NCI-H524 treated with DMSO at 0.1 percent for 48 hours (cell line): ENCODE results near the gene WDR37.
"Not testable (repeated sequence)": the region's sequence is repeated elsewhere in the genome, so short reads cannot be mapped to it uniquely, and the experiment has no call there.

Source experiments
- DNase-seq: peaks from one replicate; lab custom pipeline; 2025; lab: John Stamatoyannopoulos, UW

The WDR37 gene

DNA sequence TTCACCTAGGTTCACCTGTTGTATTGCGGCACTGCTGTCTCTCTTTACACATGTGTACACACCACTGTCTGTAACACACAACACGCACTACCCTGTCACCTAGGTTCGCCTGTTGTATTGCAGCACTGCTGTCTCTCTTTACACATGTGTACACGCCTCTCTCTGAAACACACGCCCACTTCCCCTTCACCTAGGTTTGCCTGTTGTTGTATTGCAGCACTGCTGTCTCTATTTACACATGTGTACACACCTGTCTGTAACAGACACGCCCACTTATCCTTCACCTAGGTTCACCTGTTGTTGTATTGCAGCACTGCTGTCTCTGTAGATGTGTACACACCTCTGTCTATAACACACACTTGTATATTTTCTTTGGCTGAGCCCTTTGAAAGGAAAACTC, 51.5 kb downstream of the WDR37 start:
- DNase-seq = no peak

DNA sequence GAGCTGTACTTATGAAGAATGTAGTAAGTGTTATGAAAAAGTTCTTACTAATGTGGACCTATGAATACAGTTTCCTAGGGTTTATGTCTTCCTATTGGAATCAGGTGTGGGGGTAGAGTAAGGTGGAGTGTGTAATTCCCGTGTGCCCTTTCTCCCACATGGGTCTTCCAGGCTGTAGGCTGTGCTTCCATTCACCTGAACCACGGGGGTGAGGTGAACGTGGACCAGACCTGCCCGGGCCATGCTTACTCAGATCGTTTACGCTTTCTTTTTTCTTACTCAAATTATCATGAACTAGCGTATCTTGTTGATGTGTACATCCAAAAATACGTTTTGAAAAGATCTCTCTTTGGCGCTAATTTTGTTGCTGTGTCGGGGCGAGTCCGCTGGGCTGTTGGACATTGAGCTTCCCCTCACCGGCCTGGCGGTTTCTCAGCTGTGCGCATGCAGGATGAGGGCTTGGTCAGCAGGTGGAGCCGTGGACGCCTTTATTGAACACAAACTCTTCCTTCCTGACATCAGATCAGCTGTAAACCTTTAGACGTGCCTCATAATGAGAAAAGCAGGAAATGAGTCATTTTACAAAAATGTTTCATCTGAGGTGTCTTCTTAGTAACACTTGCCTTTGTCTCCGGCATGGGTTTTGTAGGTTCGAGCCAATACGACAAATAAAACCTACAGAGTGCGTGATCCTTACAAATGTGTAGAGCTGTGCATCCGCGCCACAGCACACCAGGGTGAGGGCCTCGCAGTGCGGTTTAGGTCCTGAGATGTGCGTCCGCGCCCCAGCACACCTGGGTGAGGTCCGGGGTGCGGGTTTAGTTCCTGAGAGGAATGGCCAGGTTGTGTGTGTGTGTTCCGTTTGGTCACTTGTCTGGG, 53.8 kb downstream of the WDR37 start:
- no peak for DNase-seq

DNA sequence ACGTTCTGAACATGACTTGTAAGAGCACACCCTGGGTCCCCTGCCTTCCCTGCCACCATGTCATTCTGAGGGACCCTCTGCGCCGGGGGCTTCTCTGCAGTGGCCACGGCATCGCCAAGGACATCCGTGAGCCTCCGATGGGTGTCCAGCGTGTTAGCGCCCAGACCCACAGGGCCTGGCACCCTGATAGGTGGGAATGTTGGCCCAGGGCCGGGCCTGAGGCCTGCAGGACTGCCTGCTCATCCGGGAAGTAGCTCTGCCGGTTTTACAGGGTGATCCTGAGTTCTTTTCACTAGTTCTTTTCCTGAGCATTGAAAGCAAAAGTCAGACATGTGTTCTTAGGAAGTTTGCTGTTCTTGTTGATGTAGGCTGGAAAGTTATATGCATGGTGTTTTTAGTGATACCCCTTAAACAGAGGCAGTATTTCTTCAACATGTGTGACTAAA, 54.5 kb downstream of the WDR37 start:
- DNase-seq = no peak

DNA sequence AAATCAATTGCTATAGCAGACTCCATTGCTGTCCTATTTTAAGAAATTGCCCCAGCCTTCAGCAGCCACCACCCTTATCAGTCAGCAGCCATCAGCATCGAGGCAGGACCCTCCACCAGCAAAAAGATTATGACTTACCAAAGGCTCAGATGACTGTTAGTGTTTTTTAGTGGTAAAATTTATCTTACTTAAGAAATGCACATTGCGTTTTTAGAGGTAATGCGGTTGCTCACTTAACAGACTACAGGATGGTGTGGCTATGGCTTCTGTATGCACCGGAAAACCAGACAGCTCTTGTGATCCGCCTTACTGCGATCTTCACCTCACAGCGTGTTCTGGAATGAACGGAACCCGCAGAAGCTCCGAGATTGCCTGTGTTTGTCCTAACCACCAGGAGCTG, 58.1 kb downstream of the WDR37 start:
- DNase-seq = no peak

DNA sequence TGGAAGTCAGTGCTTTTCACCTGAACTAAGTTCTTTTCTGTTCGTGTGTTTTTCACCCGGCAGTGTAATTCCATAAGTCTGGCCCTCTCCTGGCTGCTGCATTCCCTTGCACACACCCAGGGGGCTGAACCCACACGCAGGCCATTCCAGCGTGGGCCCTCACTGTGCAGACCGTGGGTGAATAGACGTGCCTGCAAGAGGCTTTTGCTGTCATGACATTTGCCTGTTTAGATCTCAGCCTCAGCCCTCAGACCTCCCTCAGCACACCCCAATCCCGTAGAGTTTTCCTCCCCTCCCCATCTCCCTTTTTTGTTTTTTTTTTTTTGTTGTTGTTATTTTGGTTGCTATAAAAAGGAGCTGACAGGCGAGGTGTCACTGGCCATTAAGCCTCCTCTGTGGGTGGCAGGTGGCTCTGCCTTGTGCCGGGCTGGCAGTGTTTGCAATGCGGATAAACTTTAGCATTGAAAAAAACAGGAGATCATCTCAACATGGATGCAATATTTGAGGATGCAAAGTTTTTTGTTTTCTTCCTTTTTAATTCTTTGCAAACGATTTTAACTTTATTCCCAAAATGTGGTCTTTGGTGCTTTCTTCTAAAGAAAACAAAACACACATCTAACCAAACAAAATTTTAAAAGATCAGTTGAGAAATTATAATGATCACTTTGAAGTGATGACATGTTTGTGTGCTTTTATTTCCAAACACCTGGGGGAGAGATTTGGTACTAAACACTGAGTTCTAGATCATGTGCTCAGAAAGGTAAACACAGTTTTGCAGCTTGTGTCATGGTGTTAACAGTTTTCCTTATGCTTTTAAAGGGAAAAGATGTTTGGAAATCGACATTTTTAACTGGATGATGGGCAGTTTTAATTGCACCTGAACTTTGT, 58.8 kb downstream of the WDR37 start:
- no peak for DNase-seq

DNA sequence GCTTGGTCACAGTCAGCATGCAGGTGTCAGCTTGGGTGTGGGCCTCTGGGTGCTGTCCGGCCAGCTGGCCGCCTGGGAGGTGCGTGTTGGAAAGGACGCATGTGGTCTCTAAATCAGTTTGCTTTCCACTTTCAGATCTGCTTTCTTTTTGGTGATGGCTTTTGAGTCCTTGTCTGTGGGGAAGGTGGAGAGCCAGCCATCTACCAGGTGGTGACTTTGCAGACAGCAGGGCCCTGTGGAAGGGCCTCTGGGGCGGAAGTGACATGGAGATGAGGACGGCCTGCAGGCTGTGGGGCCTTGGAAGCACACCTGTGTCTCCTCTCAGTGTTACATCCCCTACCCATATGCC, 59.4 kb downstream of the WDR37 start:
- DNase-seq = no peak

DNA sequence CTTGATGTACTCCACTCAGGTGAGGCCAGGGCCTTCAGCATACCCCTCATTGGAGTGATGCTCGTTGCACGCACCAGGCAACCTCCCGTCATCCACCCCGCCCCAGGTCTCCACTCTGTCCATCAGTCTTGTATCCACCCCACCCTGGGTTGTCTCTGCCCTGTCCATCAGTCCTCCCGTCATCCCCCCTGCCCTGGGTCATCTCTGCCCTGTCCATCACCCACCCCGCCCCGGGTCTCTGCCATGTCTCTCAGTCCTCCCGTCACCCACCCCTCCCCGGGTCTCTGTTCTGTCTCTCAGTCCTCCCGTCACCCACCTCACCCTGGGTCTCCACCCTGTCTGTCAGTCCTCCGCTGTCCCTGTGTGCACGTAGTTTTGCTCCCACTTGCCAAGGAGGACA, 59.9 kb downstream of the WDR37 start:
- DNase-seq = no peak

DNA sequence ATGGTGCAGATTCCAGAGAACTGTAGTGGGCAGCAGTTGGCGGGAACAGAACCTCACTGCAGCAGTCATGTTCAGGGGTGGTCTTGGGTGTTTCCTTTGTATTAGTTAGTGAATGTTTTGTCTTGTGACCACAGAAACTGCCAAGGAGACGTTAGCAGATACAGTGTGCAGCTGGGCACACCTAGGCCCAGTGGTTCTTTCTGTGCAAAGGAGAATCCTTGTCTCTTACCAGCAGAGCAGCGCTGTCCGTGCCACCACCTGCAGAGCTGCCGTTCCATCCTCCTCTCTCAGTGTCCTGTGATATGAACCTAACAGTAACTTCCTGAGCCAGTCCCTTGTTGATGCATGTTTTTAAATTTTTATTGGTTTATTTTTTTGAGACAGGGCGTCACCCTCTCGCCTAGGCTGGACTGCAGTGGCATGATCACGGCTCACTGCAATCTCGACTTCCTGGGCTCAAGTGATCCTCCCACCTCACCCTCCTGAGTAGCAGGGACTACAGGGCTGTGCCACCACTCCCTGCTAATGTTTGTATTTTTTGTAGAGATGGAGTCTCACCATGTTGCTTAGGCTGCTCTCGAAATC, 60.6 kb downstream of the WDR37 start:
- DNase-seq = no peak

DNA sequence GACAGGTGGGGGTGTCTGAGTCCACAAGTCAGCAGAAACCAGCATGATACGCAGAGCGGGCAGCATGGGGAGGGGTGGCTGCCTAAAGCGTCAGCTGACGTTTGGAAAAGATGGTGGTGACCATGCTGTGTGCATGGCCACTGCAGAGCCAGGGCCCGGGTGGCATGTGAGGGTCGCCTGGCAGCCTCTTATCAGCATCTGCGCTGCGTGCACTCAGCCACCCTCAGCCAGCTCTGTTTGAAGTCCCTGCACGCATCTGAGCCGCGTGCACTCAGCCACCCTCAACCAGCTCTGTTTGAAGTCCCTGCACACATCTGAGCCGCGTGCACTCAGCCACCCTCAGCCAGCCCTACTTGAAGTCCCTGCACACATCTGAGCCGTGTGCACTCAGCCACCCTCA, 61.5 kb downstream of the WDR37 start:
- DNase-seq = no peak

DNA sequence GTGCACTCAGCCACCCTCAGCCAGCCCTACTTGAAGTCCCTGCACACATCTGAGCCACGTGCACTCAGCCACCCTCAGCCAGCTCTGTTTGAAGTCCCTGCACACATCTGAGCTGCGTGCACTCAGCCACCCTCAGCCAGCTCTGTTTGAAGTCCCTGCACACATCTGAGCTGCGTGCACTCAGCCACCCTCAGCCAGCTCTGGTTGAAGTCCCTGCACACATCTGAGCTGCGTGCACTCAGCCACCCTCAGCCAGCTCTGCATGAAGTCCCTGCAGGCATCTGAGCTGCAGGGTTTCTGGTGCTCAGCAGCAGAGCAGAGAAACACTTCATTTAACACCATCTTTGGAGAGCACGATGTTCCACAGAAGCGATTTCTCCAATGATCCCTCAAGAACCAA, 62.1 kb downstream of the WDR37 start:
- not testable (repeated sequence) for DNase-seq

DNA sequence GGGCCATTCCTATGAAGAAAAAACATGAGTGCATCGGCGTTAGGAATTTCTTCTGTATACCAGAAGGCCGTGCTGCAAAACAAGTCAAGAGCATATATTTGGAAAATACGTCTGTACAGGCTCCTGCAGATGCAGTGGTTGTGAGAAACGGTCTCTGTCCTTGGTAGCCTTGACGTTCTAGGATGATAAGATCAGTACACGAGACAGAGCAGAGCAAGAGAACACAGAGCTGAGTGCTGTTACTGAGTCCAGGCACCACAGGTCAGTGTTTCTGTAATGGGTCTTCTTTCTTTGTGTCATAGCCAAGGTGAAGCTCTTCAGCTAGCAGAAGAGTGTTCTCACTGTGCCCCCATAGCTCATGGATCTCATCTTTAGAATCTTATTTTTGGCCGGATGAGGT, 62.8 kb downstream of the WDR37 start:
- DNase-seq = no peak

DNA sequence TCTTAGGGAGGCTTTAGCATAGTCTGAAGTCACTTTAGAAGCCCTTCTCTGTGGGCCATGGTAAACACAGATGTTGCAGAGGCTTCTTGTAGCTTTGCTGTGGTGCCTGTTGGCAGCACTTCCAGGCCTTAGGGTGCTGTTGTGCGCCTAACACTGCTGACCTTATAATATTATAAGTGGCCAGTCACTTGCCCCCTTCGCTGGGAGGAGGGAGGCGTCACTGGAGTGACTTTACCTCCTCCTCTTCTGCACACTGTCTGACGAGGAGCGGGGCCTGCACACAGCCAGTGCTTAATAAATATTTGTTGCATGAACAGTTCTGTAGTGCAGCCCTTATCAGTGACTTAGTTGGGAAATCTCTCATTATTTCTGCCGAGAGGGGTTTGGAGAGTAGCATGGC, 63.3 kb downstream of the WDR37 start:
- DNase-seq = no peak

DNA sequence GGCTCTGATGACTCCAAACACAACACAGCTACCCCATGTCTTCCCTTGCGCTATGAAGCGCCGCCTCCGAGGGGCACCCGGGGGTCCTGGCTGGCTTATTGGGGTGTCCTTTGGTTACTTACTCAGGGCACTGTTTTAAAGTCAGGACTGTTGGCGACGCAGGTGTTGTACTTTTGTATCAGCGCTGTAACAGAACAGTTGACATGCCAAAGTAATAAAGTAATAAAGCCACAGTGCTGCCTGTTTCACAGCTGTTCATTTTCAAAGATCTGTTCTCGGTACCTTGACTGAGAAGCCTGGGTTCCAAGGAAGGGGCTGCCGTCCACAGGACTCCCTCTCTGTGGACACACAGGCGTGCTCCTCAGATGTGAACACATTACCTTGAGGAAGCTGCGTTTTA, 64.1 kb downstream of the WDR37 start:
- DNase-seq = no peak

DNA sequence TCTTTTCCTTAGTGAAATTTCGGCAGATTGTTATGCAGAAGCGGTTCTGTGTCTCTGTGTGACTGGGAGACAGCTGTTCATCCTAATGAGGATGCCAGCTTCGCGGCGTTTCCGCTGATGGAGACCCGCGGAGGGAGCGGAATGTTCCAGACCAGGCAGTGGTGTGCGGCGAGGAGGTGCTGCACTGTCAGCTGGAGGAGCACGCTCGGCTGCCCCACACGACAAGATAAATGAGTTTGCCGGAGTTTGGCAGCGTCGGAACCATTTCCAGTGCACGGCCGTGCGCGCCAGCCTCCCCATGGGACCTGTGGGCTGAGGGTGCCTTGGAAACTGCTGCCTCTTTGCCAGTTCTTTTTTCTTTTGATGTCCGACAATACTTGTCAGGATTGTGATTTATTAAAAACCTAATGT, 64.6 kb downstream of the WDR37 start:
- no peak for DNase-seq

DNA sequence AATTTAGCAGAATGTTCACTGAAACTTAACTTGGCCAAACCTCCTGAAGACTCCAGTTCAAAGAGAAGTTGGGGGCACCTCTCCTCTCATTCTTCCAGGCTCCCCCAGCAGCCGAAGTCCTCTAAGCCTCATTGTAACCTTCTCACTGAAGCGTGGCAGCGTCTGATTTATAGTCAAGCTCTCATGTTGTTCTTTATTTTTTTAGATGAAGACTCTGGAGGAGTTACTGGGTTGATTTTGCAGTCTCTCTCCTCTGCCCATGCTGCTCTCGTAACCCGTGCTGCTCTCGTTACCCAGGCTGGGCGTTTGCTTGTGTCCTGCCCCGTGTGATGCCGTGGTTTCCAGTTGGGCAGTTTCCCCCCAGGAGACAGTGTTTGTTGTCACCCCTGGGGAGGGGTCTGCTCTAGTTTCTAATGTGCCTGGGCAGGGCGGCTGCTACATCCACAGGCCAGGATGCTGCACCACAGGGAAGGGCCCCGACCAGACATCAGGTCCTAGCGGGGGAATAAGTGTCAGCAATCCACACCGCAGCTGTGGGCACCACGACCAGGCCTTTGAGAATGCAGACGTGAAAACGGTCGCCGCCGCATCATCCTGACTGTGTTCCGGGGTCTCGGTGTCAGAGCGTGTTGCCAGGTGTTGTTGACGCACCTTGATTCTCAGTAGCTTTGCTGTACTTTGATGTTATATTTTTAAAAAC, 65.2 kb downstream of the WDR37 start:
- DNase-seq = no peak

DNA sequence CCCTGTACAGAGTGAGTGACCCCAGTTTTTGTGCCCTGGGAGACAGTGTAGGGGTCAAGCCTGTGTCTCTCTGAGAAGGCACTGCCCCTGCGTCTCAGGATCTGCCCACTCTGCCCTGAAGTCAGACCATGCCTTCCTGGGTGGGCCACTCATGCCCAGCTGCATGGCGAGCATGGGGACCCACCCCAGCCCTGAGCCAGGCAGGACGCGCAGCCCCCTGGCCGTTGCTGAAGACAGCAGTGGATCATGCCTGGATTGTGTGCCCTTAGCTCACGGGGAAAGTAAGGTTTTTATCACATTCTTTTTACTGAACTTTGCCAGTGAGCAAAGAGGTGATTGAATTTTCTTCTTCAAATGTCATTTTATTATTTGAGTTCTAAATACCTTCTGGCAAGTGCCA, 66.2 kb downstream of the WDR37 start:
- DNase-seq = no peak

DNA sequence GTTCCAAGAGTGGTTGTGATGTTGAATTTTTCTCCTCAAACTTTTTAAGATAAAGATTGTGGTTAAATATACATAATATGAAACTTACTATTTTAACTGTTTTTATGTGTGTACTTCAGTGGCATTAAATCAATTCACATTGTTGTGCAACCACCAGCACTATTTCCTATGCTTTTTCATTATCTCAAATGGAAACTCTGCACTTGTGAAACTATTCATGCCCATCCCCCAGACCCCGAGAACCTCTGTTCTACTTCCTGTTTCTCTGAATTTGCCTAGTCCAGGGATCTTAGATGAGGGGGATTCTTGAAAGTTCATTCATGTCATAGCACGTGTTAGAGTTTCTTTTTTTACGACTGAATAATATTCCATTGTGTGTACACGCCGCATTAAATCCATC, 67.0 kb downstream of the WDR37 start:
- DNase-seq = no peak

DNA sequence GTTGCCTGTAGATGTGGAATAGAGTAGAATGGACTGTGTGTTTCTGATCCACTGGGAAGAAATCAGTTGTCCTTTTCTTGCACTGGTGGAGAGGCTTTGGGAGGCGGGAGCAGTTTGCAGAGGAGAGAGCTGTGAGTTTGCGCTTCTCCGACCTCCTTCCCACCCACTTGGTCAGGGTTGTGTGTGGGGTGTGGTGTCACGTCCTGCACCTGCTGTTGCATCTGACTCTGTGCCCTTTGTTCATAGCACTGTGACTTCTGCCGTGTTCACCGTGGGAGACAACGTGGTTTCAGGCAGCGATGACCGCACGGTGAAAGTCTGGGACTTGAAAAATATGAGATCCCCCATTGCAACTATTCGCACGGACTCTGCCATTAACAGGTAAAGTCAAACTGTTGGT, 67.8 kb downstream of the WDR37 start:
- no peak for DNase-seq

DNA sequence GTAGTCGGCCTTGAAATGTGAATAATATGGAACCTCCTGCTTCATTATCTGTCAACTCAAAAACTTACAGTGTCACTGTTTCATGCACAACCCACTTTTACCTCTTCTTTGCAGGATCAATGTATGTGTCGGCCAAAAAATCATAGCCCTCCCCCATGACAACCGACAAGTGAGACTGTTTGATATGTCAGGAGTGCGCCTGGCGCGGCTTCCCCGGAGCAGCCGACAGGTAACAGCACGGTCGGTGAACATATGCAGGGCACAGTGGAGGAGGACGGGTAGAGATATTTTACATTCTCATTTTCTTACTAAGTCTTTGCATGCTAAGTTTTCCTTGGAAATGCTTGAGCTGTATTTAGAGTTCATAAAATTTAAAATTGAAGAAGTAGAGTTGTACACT, 68.6 kb downstream of the WDR37 start:
- no peak for DNase-seq

DNA sequence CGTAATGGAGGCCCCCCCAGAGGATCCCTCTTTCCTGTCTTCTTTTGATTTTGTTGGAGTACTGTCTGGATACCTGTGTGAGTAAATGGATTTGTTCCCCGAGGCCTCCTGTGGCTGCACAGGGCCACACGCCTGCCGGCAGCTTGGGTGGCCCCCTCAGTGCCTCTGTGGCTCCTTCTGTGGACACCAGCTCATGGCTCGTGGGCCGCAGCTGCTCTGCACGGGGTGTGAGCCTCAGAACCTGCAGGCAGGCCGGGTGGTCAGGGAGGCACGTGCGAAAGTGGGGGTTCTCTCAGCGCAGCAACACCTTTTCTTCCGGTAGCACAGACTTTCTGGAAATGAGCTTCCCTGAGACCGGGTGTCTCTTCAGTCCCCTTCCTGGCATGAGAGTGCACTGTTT, 70.3 kb downstream of the WDR37 start:
- DNase-seq = no peak

DNA sequence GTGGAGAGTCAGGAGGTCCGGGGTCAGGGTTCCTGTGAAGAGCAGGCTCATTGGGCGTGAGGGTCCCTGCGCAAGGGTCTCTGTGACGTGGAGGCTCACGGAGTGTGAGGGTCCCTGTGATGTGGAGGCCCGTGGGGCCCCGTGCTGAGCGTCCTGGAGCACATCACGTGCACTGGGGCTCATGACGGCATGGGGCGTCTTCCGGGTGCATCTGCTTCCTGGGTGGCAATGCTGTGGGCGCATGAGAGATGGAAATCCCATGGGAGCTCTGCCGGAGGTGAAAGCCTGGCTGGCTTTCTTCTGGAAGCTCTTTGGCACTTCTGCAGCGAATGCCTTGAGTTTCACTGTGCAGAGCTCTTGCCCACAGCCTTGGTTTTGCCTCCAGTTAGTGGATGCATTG, 71.4 kb downstream of the WDR37 start:
- no peak for DNase-seq

DNA sequence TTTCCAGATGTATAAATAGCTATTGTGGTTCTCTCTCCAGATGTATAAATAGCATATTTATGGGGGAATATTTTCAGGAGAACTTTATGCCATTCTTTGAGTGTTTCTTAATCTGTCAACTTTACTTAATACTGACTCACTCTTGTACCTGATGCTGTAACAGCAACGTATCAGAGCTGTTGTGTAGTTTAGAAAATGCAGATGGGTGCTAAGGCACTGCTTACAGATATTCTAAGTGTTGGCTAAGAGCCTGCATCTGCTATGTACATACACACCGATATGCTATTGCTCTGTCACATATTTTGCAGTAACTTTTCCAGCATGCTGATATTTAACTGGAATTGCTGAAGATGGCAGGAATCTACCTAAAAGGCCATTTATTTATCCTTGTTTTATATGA, 71.9 kb downstream of the WDR37 start:
- DNase-seq = no peak
